HepG2 (cell line): Measurements from ENCODE around the gene TCEANC2. TPM values are rescaled to one million over a fixed set of nuclear protein-coding genes. Genes with fewer than 3 reads are reported as not detected.
A peak's percentile ranks its signal among the peaks of the same experiment; 100 is the strongest.

Source experiments
- ARID4A ChIP-seq: sonication (generic); formaldehyde crosslinking; IDR thresholded peaks from 2 replicates; pipeline ENCODE4 v1.5.0; 2020; ENCODE audit warnings: mild to moderate bottlenecking, missing genetic modification reagents, borderline replicate concordance
- GATA4 ChIP-seq: sonication (generic); IDR thresholded peaks from 2 replicates; pipeline ENCODE4 v1.6.1; 2016; ENCODE audit warnings: antibody characterized with exemption, low read depth, borderline replicate concordance
- MATR3 ChIP-seq: sonication (generic); formaldehyde crosslinking; IDR thresholded peaks from 2 replicates; pipeline ENCODE4 v1.4.0; 2020; ENCODE audit warnings: missing genetic modification reagents
- MEIS1 ChIP-seq: sonication (generic); formaldehyde crosslinking; IDR thresholded peaks from 2 replicates; pipeline ENCODE4 v1.9.0; 2021; ENCODE audit warnings: mild to moderate bottlenecking, missing genetic modification reagents, moderate library complexity, borderline replicate concordance
- SAFB2 ChIP-seq: sonication (generic); formaldehyde crosslinking; IDR thresholded peaks from 2 replicates; pipeline ENCODE4 v1.5.1; 2020; ENCODE audit warnings: missing genetic modification reagents, low read depth, mild to moderate bottlenecking, borderline replicate concordance
- SKIL ChIP-seq: sonication (generic); formaldehyde crosslinking; IDR thresholded peaks from 2 replicates; pipeline ENCODE4 v1.8.0; 2022; ENCODE audit warnings: missing genetic modification reagents, mild to moderate bottlenecking, moderate library complexity, borderline replicate concordance
- SNAPC2 ChIP-seq: sonication (generic); formaldehyde crosslinking; IDR thresholded peaks from 2 replicates; pipeline ENCODE4 v1.8.1; 2022; ENCODE audit warnings: mild to moderate bottlenecking, missing genetic modification reagents
- TBX3 ChIP-seq: fragments of 450-650 bp; IDR thresholded peaks from 2 replicates; pipeline ENCODE4 v1.6.1; 2017; ENCODE audit warnings: antibody characterized with exemption, mild to moderate bottlenecking, inconsistent platforms, borderline replicate concordance
- ZBTB38 ChIP-seq: sonication (generic); formaldehyde crosslinking; IDR thresholded peaks from 2 replicates; pipeline ENCODE4 v1.5.1; 2020; ENCODE audit warnings: mild to moderate bottlenecking, missing genetic modification reagents
- ZFY ChIP-seq: sonication (generic); formaldehyde crosslinking; IDR thresholded peaks from 2 replicates; pipeline ENCODE4 v1.4.0; 2020; ENCODE audit warnings: missing genetic modification reagents
- ZNF235 ChIP-seq: sonication (generic); formaldehyde crosslinking; IDR thresholded peaks from 2 replicates; pipeline ENCODE4 v1.8.1; 2023; ENCODE audit warnings: mild to moderate bottlenecking, missing genetic modification reagents, borderline replicate concordance
- ZNF383 ChIP-seq: sonication (generic); formaldehyde crosslinking; IDR thresholded peaks from 2 replicates; pipeline ENCODE4 v1.4.0; 2020; ENCODE audit warnings: missing genetic modification reagents, mild to moderate bottlenecking, borderline replicate concordance
- ZNF432 ChIP-seq: sonication (generic); formaldehyde crosslinking; IDR thresholded peaks from 2 replicates; pipeline ENCODE4 v1.5.0; 2020; ENCODE audit warnings: missing genetic modification reagents, mild to moderate bottlenecking, borderline replicate concordance
- ZNF501 ChIP-seq: sonication (generic); formaldehyde crosslinking; IDR thresholded peaks from 2 replicates; pipeline ENCODE4 v1.5.1; 2020; ENCODE audit warnings: mild to moderate bottlenecking, moderate library complexity, missing genetic modification reagents
- ZNF704 ChIP-seq: sonication (generic); formaldehyde crosslinking; IDR thresholded peaks from 2 replicates; pipeline ENCODE4 v1.8.1; 2023; ENCODE audit warnings: mild to moderate bottlenecking, inconsistent platforms, moderate library complexity, missing genetic modification reagents, borderline replicate concordance
- polyA plus RNA-seq, 8 experiments: library from polyadenylated mRNA; depleted of rRNA in 3 of 8; stranded (reverse) in 7 of 8; unstranded in 1 of 8; fragments of >200 nt; fragmentation: Illumina TruSeq in 4 of 8; extraction: Trizol in 4 of 8; gene quantifications; 2 replicates each; pipeline versions ENCODE4 v1.2.1 to v1.2.3, GENCODE V29; 2011 to 2016; ENCODE audit warnings: low read depth in 4 of 8, missing spikeins in 1 of 8, mixed read lengths in 1 of 8; ENCODE audit not compliant: insufficient read depth in 1 of 8
- total RNA-seq, 5 experiments: library from RNA; depleted of rRNA; stranded (reverse); fragments of >200 nt; fragmentation: Illumina TruSeq; extraction: Trizol; gene quantifications; 2 replicates each; pipeline ENCODE4 v1.2.3, GENCODE V29; 2016; ENCODE audit warnings: low read depth in 1 of 5

TCEANC2 gene
- total and polyA plus RNA-seq, 2 of the 13 experiments (the other 11 are each of a cell fraction or from before 2014, with no cell fraction given): 3.8 to 5.0 TPM

- TF ChIP-seq SKIL (CRISPR knock-in tag) (peak; percentile 60; the same call in 1 of the 2 replicates), MATR3 (CRISPR knock-in tag) (no peak), ZBTB38 (no peak), ZNF704 (CRISPR knock-in tag) (0 out of 2 replicates have a peak, but pooled peaks have one; percentile 9), ARID4A (CRISPR knock-in tag) (peak; percentile 49; the same call in 1 of the 2 replicates), ZNF383 (no peak), ZNF235 (CRISPR knock-in tag) (no peak), SAFB2 (CRISPR knock-in tag) (no peak), ZNF432 (CRISPR knock-in tag) (no peak), SNAPC2 (CRISPR knock-in tag) (no peak), GATA4 (peak; percentile 31; the same call in 1 of the 2 replicates), MEIS1 (CRISPR knock-in tag) (no peak; the same call in 1 of the 2 replicates), ZFY (CRISPR knock-in tag) (no peak), ZNF501 (CRISPR knock-in tag) (no peak), TBX3 (no peak)
Measured at GRCh38 chr1:54016343-54017282, 36.8 kb upstream of the TCEANC2 start (continued).
